AG04449 (cell line): ENCODE results near the gene LDLRAD3.

Experiments
- CTCF ChIA-PET: fragments of 350-600 bp; formaldehyde crosslinking; extraction: SDS; loops from one replicate; lab custom pipeline; 2021; ENCODE audit warnings: antibody characterized with exemption; lab: Yijun Ruan, JAX
- POLR2A ChIA-PET: fragments of 400-600, 350-600 bp; formaldehyde crosslinking; extraction: SDS; loops from one replicate; lab custom pipeline; 2020; ENCODE audit warnings: antibody characterized with exemption, inconsistent platforms; lab: Yijun Ruan, JAX
- DNase-seq: peaks from one replicate; pipeline ENCODE4 v3.0.0-alpha.2; 2010; ENCODE audit warnings: low read depth, low spot score
- H3K4me3 ChIP-seq: 2 replicates; pipeline ENCODE4 v1.5.1; 2011; ENCODE audit warnings: low read depth, mild to moderate bottlenecking, control low read depth, low read length
- TF ChIP-seq, protein P1 (sequence below): IDR thresholded peaks from one replicate; pipeline ENCODE4 v1.5.1; 2011; ENCODE audit warnings: mild to moderate bottlenecking, moderate library complexity, low read length, control low read depth, inconsistent platforms; ENCODE audit not compliant: insufficient read depth; ENCODE audit errors: missing control alignments

The LDLRAD3 gene

DNA sequence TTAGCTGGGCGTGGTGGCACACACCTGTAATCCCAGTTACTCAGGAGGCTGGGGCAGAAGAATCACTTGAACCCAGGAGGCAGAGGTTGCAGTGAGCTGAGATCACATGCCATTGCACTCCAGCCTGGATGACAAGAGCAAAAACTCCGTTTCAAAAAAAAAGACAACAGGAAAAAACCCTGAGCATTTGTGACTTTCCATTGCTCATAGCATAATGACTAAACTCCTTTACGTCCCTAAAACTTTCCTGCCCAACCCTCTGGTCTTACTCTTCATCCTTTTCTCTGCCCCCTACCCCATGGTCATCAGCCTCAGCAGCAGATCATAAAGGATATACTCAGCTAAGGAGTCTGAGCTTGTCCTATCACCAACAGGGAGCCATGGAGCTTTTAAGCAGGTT is 6.8 kb upstream of the LDLRAD3 start:
- ChIA-PET CTCF (interaction anchor here (0.6 kb wide), 1 partner anchor 105 kb away, joined by 3 read pairs; no protein-coding TSS in a partner anchor), POLR2A (no interaction called here)
- DNase-seq: no peak
- H3K4me3 ChIP-seq: no peak overlapping the region
- TF ChIP-seq, protein P1, sequence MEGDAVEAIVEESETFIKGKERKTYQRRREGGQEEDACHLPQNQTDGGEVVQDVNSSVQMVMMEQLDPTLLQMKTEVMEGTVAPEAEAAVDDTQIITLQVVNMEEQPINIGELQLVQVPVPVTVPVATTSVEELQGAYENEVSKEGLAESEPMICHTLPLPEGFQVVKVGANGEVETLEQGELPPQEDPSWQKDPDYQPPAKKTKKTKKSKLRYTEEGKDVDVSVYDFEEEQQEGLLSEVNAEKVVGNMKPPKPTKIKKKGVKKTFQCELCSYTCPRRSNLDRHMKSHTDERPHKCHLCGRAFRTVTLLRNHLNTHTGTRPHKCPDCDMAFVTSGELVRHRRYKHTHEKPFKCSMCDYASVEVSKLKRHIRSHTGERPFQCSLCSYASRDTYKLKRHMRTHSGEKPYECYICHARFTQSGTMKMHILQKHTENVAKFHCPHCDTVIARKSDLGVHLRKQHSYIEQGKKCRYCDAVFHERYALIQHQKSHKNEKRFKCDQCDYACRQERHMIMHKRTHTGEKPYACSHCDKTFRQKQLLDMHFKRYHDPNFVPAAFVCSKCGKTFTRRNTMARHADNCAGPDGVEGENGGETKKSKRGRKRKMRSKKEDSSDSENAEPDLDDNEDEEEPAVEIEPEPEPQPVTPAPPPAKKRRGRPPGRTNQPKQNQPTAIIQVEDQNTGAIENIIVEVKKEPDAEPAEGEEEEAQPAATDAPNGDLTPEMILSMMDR: no peak

DNA sequence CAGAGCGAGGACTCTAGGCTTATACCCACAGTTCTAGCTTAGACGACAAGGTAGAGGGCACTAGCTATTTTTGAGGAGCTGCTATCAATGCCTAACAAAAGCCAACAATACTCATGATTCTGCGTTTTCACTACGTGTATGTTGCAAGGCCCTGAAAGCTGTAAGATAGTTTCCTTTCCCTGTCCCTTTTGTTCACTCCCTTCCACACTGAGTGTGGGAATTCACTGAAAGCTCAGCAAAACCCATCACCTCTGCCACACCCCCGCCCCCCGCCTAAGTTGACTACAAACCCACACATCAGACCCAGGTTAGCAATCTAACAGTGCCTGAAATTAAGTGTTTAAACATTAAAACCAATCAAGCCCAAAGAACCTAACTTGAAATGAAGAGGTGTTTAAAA is 6.2 kb upstream of the LDLRAD3 start:
- CTCF ChIA-PET: interaction anchor here (0.6 kb wide), 2 partner anchors 106 to 1146 kb away, joined by 3 read pairs; no protein-coding TSS in a partner anchor
- H3K4me3 ChIP-seq: no peak overlapping the region
- no peak for DNase-seq
- TF ChIP-seq, protein P1: no peak
- POLR2A ChIA-PET: no interaction called here

DNA sequence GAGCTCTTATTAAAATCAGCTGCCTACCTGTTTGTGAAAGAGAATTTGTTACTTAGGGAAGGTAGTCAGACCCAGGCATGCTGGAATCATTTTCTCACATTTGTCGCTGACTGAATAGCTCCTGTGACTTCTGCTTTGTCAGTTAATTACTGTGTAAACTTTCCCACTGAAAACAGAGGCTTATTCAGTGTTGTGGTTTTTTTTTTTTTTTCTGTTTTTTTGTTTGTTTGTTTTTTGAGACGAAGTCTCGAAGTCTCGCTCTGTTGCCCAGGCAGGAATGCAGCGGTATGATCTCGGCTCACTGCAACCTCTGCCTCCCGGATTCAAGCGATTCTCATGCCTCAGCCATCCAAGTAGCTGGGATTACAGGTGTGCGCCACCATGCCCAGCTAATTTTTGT is 5.6 kb upstream of the LDLRAD3 start:
- TF ChIP-seq, protein P1: no peak
- H3K4me3 ChIP-seq: no peak overlapping the region
- no peak for DNase-seq
- POLR2A ChIA-PET: no interaction called here
- CTCF ChIA-PET: interaction anchor here (0.6 kb wide), 1 partner anchor 1147 kb away, joined by 3 read pairs; no protein-coding TSS in a partner anchor

DNA sequence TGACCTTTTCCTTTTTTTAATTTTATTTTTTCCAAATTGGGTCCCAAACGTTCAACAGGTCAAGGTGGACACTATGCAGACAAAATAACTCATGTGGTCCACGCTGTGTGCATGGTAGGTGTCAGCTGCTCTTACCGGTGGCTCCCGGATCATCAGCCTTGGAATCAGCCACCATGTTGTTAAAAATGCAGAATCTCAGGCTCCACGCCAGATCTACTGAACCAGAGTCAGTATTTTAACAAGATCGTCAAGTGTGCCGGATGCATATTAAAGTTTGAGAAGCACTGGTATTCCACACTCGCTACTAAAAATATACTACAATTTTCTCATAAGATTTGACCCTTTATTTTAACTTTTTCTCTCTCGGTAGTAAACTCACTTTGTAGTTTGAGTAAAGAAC is 553 bp upstream of the LDLRAD3 start:
- CTCF ChIA-PET: no interaction called here

DNA sequence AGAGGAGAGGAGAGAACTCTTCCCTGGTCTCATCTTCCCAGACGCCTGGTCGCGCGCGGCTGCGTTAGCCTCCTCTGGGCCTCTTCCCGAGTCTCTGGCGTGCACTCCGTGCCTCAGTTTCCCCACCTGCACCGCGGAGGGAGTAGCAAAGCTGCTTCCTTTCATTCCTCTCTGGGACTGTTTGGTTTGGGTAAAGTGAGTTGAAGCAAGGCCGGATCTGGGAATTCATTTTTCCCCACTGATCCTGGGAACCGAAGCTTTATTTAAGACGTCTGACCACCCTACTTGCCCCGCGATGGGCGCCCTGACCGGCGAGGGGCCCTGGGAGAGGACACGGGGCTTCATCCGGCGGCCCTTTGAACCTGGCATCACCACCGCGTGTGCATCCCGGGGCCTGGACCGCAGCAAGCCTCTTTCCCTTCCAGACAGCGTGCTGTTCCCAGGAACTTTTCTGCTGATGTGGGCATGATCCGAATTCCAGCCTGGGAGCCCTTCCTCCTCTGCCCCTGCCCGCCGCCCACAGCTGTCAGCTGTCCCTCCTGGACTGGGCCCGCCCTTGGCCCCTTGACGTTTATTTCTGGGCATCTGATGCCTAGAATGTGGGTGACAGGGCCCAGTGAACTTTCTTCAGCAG is 758 bp downstream of the LDLRAD3 start:
- TF ChIP-seq, protein P1: no peak
- ChIA-PET CTCF (interaction anchor here (0.7 kb wide), 1 partner anchor 314 kb away, joined by 3 read pairs; no protein-coding TSS in a partner anchor), POLR2A (interaction anchor here (0.7 kb wide), 1 partner anchor 42 kb away, joined by 3 read pairs; no protein-coding TSS in a partner anchor)
- H3K4me3 ChIP-seq: peak overlapping the region; percentile 59
- no peak for DNase-seq

More for the DNA sequence above, 553 bp upstream of the LDLRAD3 start:
- peak overlapping the region; percentile 59 for H3K4me3 ChIP-seq
- TF ChIP-seq, protein P1: no peak
- POLR2A ChIA-PET: no interaction called here
- DNase-seq: no peak

DNA sequence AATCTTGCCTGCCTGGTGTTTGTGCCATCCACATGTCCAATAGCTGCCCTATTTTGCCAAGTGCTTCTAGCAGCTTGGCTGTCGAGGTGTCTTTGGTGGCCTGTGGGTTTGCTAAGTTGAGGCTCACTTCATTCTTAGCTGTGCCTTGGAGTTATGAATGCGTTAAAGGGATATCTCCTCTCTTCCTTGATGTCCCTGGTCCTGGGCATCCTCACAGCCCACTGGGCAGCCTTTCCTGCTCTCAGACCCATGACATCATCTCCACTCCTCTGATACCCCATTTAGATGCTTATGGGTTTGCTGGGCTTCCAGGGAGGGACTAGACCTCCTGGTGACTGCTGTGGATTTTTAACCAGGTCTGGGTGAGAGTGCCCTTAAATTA is 1.3 kb downstream of the LDLRAD3 start:
- ChIA-PET POLR2A (no interaction called here), CTCF (no interaction called here)
- DNase-seq: no peak
- TF ChIP-seq, protein P1: no peak
- H3K4me3 ChIP-seq: peak overlapping the region; percentile 59
